Dermis blood vessel endothelial cell (primary cell): ENCODE measurements around the gene PLXDC2. TPM values are rescaled to one million over a fixed set of nuclear protein-coding genes. Genes with fewer than 3 reads are reported as not detected.

ENCODE experiments used
- DNase-seq: peaks from one replicate; pipeline ENCODE4 v3.0.0; 2010
- total RNA-seq: library from RNA; depleted of rRNA; stranded (reverse); fragments of >200 nt; gene quantifications from 2 replicates; pipeline ENCODE4 v1.2.3, GENCODE V29; 2014

PLXDC2 gene
- total RNA-seq, 1 donor from 2014 or later, result 2.7 TPM

DNA sequence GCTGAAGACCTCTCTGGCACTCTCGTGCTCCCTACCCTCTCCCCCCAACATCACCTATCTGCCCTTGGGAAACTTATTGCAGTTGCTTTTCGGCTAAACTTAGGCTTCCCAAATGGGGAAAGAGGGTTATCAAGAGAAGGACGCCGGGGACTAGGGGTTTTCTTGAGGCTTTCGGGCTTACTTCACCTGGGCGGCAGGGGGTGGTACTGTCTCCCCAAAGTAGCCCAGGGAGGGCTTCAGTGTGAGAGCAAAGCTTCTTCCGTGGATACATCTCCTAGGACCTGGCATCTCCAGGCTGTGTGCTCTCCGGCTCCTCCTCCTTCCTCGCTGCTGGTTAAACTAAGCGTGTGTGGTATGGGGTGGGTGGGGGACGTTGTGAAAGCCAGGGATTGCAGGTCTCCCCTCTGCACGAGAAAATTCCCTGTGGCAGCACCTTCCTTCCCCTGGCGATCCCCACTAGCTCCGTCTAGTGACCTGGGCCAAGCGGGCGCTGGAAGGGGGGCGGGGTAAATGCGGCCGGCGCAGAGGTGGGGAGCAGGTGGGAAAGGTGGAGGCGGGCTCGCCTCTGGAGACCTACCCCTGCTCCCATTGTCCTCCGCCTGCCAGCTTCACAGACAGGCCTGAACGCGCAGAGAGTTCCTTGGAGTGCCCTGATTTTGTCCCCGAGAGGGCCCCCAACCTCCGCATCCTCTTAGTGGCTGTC is 1.1 kb downstream of the PLXDC2 start:
- DNase-seq, result no peak

DNA sequence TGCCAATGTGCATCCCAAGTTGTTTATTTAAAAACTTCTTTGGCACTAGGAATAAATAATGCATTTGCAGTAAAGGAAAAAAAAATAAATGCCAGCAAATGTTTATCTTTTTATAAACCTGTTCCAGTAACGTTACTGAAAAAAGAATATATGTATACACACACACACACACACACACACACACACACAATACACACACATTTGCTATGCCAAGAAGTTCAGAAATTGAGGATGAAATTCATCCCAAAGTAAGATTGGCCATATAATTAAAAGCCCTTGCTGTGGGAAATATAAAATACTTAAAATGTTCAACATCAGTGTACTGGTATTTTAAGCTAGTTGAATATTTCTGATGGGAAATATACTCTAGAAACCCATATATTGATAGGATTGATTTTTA is 2.6 kb downstream of the PLXDC2 start:
- DNase-seq, result no peak

DNA sequence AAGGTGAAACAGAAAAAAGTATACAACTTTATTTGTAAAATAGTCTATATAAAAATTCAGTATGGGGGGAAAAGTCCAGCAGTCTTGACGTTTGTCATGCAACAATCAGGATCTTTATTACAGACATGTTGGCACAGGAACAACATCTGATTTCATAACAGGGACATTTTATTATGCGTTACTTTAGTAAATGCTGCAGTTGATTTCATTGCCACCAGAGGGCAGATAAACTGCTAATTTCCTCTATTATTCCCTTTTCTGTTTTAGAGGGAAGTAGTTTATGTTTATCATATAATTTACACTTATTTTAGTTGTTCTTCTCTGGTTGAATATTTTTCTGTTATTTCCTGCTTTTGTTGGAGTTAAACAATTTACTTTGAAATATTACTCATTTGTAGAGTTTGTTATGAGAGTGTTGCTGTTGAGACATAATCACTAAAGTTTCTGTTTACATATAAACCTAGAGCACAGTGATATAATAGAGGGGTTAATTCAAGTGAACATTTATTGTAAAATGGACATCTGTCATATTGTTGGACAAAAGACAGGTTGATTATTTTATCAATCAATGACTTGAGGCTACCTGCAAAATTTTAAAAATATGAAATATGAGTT is 3.3 kb downstream of the PLXDC2 start:
- peak; percentile 59 for DNase-seq

DNA sequence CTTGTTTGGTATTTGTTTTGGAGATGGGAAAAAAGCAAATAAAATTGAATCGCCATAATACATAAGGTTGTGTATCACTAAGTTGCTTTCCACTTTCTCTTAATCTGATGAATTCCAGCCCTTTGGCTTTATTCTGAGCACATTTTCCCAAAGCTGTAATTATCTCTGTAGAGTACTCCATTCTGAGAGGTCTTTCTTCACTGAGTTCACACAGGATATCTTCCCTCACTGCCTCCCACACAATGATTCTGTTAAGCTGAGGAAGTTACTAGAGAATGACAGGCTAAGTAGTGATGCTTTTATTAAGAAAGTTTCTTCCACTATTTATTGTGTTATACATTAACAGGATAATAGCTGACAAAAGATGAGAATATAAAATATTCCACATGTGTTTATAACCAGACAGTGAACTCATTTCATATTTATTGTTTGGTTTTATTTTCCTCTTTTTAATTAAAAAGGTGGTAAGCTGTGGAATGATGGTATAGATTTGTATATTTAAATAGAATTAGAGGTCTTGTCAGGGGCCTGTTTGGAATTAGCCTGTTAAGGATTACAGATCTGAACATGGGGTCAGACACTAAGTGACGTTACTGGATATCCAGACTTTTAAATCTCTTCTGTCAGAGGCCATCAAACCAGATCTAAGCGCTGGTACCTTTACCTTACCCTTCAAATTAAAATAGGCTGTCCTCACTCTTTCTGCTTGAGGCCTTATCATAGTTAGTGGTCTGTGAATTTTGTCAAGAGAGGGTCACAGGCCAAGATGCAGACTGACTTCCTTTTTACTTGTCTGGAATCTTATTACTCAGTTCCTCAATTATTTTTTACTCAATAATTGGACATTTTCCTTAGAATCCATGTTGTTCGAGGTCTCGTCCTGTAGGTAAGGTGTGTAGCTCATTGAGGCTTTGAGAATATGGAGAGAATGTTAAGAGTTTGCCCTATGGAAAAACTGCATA is 8.4 kb downstream of the PLXDC2 start:
- DNase-seq, result no peak

DNA sequence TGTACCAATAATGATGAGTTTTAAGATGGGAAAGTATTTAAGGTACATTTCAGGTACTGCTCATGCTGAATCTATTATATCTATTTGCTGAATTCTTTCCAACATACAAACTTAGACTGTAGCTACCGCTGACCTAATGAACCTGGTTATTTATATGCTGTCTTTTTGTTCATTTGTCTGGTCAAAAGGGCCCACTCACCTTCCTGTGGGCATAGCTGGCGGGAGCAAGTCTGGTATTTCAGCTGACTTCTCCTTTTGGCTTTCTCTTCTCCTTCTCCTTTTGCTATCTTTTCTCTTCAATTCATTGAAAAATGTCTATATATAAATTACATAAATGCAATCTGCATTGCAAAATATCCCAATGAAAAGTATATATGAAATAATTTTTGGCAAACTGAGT is 9.5 kb downstream of the PLXDC2 start:
- DNase-seq, result no peak

DNA sequence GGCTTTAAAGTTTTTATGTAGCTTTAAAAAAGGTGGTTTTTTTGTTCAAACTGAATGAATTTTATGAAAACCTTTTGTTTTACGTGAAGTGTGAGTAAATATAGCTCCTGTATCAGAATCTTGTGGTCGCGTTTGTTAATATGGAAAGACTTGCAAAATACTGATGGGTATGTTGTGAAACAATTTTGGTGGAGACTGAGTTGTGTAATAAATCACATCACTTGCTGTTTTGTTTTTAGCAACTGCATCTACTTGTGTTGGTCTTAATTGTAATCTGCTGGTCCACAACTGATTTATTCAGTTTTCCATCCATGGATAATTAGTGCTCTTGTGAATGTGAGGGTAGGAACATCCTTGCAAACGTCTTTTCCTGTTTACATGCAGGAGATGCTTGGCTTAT is 10.5 kb downstream of the PLXDC2 start:
- no peak for DNase-seq

DNA sequence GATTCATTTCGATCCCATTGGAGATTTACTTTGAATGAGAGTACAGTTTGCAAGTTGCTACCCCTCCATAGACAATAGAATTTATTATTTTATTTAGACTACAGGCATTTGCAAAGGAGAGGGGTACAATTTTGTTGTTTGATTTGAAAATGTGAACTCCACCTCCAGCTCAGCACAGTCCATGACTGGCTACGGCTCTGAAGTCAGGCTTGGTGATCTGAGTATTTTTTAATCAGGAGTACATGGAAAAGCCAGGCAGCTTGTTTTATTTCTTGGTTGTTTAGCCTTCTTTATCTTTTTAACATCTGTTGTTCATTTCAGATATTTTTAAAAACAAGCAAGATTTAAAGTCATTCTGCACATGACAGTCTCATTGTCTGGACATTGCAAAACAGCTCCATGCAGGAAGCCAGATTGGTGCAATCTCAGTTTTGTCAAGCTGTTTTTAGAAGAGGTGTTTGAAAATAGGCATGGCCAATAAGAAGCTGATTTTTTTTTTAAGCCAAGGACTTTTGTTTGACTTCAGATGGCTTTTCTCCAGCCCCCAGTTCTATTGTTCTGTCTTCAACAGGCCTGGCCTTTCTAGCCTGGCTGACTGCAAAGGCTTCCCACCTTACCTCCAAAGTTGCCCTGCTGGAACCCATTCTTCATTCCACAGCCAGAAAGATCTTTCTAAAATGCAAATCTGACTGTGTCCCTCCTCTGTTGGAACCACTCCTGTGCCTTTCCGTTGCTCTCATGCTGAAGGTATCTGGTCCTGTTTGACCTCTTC is 12.2 kb downstream of the PLXDC2 start:
- no peak for DNase-seq

DNA sequence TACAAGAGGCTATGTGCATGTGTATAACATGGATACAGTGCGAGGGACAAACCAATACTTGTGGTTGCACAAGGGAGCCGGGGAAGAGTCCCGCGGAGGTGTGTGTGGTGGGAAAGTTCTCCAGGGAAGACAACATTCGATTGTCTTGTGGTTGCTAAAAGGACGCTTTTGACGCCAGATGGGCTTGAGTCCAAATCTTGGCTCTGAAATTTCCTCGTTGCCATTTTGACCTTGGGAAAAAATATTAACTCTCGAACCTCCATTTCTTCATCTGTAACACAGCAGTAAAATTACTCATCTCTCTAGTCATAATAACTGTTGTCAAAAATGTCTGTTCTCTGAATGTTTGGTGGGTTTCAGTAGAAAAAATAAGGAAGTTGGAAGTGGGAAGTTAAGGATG is 16.5 kb downstream of the PLXDC2 start:
- no peak for DNase-seq

DNA sequence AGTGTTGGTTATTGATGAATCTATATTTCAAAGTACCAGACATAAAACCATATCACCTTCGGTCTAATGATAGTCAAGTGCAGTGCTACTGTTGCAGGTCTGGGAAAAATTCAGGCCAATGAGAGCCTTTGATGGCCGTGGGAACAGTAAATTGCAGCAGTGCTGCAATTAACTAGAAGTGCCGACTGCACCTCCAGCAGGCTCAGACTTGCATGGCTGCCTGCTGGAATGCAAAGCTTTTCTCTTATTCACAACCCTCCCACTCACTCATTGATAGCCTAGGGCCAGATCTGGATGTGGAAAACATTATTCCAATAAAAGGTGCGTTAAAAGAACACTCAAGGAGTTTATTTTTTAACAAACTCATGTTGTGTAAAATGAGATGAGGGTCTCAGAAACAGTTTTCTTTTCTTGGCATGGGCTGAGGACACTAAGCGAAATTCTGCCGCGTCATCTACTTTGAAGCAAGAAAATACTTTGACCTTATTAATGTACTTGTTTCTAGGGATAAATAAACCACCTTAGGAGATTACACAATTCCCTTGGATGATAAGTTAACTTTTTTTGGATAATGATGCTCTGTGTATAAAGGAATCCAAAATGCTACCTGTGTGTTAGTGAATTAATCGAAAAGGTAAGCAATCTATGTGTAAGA is 17.1 kb downstream of the PLXDC2 start:
- DNase-seq, result no peak

DNA sequence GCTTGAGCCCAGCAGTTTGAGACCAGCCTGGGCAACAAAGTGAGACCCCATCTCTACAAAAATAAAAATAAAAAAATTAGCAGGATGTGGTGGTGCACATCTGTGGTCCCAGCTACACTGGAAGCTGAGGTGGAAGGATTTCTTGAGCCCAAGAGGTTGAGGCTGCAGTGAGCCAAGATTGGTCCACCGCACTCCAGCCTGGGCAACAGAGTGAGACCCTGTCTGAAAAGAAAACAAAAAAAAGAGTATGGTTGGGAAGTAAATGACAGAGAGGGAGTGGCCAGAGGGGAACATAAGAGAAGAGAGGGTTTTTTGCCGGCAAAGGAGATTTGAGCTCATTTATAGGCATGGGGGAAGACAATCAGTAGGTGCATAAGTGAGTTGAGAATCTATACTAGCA is 19.7 kb downstream of the PLXDC2 start:
- no peak for DNase-seq

DNA sequence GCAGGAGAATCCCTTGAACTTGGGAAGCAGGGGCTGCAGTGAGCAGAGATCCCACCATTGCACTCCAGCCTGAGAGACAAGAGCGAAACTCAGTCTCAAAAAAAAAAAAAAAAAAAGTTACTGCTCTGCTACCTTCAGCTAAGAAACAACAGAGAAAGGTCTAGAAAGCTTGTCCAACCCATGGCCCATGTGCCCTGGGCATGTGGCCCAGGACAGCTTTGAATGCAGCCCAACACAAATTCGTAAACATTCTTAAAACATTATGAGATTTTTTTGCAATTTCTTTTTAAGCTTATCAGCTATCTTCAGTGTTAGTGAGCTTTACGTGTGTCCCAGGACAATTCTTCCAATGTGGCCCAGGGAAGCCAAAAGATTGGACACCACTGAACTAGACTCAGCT is 22.9 kb downstream of the PLXDC2 start:
- DNase-seq, result no peak

DNA sequence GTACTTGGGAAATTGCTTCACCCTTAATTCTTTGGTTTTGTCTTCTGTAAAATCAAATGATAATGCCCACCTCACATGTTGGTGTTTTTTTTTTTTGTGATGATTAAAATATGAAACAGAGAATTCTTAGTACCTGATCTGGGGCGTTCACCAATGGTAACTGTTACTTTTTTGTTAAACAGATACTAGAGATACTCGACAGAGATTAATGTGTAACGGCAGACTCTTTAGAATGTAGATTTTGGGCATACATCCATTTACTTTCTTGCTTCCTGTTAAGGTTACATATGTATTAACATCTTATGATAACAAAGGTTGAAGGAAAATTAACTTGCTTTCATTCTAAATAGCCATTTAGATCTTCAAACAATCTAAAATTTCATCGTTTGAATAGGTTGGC is 23.3 kb downstream of the PLXDC2 start:
- no peak for DNase-seq

DNA sequence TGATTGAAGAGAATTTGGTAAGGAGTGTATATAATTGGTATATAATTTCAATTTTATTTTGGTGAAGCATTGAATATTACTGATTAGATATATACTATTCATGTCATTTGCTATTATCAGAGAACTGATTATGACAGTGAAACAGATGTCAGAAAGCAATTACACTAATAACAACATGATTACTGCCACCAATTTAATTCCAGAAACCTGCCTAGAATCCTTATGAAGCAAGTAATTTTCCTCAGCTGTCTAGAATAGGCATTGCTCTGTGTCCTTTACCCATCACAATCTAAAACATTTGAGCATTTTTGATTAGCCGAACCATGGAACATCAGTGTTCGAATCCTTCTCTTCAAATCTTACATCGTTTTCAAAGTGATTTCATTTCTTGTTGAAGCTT is 24.5 kb downstream of the PLXDC2 start:
- no peak for DNase-seq

DNA sequence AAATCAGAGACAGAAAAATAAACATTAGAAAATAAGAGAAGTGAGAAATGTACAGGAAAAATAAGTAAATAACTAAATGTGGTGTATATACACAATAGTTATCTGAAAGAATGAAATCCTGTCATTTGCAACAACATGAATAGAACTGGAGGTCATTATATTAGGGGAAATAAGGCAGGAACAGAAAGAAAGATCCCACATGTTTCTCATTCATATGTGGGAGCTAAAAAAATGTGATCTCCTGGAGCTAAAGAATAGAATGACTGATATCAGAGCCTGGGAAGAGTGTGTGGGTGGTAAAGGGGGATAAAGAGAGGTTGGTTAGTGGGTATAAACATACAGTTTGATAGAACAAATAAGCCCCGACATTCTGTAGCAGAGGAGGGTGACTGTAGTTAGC is 27.3 kb downstream of the PLXDC2 start:
- no peak for DNase-seq

DNA sequence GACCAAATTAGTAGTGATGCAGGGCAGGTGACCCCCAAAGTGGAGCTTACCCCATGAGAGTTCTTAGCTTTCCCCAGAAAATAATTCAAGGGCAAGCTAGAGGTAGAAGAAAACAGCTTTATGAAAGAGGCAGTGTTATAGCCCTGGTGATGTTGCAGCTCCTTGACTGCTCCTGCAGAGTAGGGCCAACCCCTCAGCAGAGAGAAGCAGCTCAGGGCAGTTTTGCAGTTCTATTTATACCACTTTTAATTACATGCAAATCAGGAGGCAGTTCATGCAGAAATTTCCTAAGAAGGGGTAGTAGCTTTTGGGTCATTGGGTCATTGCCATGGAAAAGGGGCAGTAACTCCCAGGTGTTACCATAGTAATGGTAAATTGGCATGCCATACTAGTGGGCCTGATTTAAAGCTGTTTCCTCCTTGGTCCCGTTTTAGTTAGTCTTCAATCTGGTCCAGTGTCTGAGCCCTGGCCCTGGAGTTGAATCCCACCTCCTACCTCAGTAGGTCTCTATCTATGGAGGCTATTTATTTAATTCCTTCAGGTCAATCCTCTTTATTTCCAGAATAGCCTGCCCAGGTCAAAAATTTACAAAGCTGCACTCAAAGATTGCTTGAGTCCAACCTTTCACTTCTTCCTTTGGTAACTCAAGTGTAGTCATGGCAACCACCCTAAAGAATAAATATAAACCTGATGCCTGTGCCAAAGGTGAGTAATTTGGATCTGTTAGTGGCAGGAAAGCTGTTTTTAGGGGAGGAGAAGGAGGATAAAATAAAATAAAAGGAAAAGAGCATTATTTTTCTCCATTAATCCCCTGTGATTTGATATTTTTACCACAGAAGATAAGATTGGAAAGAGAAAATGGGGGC is 29.5 kb downstream of the PLXDC2 start:
- DNase-seq, result no peak

DNA sequence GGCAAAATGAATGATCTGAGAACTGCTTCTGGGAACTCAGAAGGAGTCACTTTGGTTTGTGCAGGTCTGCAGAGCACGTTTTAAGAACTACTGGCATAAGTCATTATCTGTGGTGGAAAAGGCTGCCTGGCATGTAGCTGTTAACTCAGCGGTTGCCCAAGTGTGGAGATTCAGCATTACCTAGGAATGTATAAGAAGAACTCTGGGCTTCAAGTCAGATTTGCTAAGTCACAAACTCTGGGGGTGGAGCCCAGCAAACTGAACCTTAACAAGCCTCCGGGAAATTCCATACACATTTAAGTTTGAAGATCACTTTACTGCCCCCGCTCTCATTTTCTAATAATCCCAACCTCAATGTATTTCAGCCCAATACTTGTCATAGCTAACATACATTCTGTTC is 31.1 kb downstream of the PLXDC2 start:
- DNase-seq, result no peak

DNA sequence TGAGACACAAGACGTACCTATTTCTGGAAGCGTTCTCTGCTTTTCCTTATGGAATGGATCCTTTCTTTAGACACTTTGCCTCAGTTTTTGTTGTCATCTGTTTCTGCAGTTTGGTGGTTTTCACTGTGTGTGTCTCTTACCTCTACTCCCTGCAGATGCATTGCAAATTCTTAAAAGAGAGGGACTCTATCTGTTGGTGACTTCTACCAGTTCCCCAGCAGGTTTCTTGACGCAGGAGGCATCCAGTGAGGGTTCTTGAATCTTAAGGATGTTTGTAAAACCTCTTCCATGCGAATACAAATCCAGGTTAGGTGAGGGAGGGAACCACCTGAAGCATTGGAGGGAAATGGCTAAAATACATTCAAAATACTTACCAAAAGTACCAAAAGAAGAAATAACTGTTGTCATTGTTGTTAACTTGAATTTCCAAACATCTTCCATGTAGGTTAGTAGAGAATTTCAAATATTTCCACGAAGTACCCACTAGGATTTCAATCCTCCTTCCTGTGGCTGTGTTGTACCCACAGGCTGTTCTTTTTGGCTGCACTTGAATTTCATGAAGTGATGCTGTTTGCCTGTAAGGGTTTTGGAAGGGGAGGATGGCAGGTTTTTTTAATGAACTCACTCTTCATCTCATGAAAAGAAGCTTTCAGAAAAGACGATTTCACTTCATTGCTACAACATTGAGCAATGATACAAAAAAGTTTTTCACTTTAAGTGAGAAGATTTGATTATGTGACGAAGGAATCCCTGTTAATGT is 32.2 kb downstream of the PLXDC2 start:
- no peak for DNase-seq

DNA sequence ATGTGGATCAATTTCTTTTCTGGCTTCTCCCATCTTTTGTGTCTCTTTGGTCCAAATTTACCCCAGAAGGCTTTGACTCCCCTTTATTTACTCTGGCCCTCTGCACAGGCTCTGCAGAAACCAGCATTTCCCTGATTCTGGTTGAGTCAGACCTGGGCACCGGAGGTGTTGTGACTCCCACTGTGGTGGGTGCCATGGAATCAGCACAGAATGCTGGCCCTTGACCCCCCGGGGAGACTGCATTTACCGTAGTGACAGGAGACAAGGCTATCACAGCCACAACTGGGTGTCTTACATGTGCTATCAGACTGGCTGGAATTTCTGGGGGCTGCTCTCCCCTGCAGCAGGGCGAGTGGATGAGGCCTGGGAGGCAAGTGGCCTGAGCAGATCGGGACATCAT is 37.6 kb downstream of the PLXDC2 start:
- DNase-seq, result no peak

DNA sequence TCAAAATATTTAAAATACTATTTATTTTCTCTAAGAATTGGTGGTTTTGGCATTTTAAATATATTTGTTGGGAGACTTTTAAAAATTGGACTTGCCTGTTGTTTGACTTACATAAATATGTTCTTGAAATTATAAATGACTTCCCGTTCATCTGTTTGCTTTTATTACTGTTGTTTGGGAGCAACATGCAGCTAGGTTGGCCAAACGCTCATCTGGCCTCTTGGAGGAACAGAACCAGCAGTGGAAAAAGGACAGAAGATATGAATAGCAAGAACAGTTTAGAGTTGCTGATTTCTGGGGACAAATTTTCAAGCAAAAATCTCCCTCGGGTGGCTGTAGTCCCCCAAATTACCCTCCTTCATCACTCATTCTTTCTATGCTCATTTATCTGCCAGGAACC is 41.6 kb downstream of the PLXDC2 start:
- no peak for DNase-seq

DNA sequence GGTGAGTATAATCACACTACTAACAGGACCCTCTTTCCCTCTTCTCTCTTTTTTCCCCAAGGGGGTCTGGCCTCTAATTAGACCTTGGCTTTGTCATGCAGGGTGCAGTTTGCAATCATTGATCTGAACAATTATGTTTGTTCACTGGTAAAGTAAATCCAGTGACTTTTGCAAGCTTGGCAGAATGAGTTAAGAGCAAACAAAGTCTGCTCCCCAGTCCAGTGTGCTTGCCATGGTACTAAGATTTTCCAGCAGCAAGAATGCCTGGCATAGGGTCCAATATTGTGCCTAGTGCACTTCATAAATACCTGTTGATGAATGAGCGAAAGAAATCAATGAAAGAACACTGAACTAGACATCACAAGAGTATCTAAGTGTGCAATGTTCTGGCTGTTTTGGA is 43.9 kb downstream of the PLXDC2 start:
- DNase-seq, result no peak
